GM19023 (cell line): ENCODE data around the gene FMN2.

Source experiments
- ATAC-seq: cut with Tn5 transposase; IDR thresholded peaks from one replicate; pipeline ENCODE4 v1.9.1; 2021; ENCODE audit warnings: mild to moderate bottlenecking, moderate library complexity; ENCODE audit not compliant: unreplicated experiment

Gene FMN2

DNA sequence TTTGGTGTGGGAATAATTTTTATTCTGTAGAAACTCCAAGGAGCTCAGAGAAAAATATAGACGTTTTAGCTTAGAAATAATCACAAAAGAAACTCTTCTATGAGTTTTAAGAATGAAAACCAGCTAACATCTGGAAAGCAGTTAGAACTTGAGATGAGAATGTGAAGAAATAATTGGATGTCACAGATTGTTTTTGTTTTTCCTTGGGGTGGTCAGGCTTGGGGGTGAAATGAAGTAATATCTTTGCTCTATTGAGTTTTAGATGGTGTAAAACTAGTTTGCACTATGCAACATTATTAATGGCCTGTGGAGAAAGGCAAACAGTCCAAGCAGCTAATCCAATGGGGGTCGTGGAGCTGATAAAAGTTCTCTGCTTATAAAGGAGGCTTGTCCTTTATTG is 101.2 kb downstream of the FMN2 start:
- no peak for ATAC-seq

- ATAC-seq: no peak
Observed at GRCh38 chr1:240193679-240194078, 102.0 kb downstream of the FMN2 start.

DNA sequence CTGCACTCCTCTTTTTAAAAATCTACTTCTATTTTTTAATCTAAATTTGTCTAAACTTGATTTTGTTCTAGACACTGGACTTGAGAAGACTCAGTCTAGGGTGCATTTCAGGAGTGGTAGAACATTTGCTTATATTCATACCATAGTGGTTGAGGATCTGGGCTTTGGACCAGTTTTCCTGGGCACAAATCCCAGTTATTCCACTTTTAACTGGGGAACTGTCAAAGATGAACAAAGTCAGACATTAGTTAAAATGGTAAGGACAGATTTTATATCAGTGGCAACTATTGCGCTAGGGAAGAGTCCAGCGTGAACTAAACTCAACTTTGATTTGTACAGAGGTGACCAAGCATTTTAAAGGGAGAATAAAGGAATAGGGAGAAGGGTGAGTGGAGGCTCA is 102.4 kb downstream of the FMN2 start:
- no peak for ATAC-seq

- no peak for ATAC-seq
Observed at GRCh38 chr1:240198376-240198775, 106.7 kb downstream of the FMN2 start.

DNA sequence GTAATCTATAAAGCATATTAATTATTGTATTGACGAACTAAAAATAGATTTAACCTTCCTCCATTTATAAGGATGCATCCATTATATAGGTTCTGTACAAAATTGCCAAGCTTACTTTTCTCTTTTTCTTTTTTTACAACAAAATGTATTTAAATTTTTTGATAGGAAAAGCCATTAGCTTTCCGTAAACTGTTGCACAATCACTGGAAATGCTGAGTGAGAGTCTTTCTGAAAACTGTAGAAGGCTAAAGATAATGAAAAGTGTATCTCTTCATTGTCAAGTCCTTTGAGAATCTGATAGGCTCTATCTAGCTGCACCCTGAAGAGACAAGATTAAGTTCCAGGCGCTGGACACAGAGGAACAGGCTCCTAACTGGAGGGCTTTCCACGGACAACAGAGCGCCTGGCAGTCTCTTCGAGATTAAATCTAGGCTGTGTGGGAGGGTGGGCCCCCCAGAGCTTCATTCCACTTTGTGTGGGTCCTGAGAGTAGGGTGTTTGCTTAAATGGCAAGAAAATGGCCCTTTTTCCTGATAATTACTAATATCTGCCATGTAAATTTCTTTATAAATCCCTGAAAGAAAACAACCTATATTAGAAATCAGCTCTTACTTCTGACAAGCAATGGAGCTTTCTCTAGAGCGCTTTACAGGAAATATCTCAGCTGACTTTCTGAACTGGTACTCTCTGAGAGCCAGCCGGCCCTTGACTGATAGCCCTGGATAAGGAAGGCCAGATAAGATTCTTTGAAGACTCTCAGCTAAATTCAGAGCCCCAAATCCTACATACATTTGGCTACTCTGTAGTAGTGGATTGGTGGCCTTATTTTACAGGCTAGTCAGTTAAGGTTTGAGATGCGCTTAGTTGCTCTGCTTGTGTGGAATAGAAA is 108.3 kb downstream of the FMN2 start:
- ATAC-seq: no peak

DNA sequence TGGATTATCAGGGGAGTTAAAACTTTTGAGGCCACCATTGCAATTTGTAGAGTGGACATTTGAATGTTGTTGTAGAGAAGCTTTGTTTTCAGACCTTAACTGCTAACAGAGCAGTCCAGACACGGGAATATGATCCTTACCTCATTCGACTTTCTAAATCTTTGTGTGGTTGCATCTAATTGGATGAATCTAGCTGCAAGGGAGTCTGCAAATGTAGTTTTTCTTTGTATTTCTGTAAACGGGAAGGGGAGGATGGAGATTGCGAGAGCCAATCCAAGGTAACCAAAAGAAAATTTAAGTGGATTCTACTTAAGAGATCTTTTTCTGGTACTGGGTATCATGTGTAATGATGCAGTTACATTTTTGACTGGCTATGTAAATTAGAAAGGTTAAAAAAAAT is 110.2 kb downstream of the FMN2 start:
- ATAC-seq: no peak

DNA sequence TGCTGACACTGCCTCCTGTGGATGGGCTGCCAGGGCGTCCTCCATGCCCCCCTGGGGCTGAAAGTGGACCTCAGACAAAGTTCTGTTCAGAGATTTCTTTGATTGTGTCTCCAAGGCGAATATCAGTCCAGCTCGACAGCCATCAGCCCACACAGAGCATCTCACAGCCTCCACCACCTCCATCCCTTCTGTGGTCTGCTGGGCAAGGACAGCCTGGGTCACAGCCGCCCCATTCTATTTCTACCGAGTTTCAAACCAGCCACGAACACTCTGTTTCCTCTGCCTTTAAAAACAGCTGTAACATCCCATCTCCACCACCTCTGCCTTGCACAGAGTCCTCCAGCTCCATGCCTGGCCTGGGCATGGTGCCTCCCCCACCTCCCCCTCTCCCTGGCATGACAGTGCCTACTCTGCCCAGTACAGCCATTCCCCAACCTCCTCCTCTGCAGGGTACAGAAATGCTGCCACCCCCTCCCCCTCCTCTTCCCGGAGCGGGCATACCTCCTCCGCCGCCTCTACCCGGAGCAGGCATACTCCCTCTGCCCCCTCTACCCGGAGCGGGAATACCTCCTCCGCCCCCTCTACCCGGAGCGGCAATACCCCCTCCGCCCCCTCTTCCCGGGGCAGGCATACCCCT is 115.5 kb downstream of the FMN2 start:
- ATAC-seq: no peak

GRCh38 chr1:240210026-240210425 is 118.3 kb downstream of the FMN2 start:
- ATAC-seq: no peak

DNA sequence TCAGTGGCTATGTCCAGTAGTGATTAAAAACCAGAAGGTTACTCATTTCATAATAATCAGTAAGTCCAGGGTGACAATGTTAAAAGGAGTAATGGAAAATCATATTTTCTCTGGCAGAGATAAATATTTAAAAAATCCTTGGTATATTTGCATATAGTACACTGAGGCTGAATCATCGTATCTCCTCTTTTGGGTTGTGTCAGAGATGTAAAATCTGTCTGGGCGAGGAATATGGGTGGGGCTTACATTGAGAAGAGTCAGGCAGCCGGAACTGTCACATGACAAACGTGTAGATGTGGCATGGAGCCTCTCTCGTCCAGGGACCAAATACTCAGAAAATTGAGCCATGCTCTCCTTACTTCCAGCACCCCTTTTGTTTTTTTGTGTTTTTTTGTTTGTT is 120.9 kb downstream of the FMN2 start:
- no peak for ATAC-seq

- ATAC-seq: no peak
Observed at GRCh38 chr1:240217403-240217802, 125.7 kb downstream of the FMN2 start.

- no peak for ATAC-seq
Observed at GRCh38 chr1:240219104-240219503, 127.4 kb downstream of the FMN2 start.

- ATAC-seq: no peak
Observed at GRCh38 chr1:240226102-240226501, 134.4 kb downstream of the FMN2 start.

- no peak for ATAC-seq
Observed at GRCh38 chr1:240230816-240231215, 139.1 kb downstream of the FMN2 start.

GRCh38 chr1:240232530-240232929 is 140.8 kb downstream of the FMN2 start:
- ATAC-seq: no peak

GRCh38 chr1:240234485-240235210 is 143.0 kb downstream of the FMN2 start:
- ATAC-seq: no peak

DNA sequence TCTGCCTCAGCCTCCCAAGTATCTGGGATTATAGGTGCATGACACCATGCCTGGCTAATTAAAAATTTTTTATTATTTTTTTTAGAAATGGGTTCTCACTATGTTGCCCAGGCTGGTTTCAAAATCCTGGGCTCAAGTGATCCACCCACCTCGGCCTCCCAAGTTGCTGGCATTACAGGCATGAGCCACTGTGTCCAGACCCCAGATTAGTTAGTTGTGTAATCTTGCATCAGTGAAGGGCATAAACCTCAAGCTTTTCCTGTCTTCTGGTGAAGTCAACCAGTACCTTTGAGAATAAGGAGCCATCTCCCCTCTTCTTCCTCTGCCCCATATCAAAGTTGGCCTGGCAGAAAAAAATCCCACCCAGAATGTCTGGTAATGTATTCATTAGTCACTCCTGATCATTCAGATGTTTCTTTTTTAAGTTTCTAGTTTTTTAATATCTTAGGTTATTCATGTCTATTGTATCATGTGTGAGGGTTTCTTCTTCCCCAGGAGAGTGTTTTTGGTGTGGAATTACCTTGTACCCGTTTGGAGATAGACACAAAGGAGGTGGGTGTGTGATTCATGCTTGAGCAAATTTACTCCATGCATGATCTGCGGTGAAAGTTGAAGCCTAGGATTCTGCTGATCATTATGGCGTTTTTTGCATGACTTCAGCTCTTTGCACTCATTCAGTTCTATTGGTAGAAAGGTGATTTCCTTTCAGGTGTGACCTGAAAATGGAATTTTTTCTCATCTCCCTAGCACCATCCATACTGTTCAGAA is 144.0 kb downstream of the FMN2 start:
- ATAC-seq: no peak

DNA sequence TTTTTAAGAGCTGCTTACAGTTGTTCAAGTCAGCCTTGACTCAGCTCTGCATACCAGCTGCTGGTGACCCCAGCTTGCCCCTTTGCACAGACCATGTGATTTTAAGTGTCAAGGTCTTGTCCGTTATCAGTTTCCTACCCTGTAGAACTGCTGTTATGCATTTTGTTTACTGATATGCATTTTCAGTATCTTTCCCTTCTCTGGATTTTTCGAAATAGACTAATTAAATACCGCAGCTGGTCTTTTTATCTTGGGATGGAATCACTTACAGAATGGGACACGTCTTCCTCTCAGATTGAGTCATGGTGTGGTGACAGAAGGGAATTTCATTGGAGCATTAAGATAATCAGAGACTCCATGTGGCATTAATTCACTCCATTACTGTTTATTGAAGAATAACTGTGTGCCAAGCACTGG is 145.6 kb downstream of the FMN2 start:
- no peak for ATAC-seq

GRCh38 chr1:240239309-240239708 is 147.6 kb downstream of the FMN2 start:
- ATAC-seq: no peak

DNA sequence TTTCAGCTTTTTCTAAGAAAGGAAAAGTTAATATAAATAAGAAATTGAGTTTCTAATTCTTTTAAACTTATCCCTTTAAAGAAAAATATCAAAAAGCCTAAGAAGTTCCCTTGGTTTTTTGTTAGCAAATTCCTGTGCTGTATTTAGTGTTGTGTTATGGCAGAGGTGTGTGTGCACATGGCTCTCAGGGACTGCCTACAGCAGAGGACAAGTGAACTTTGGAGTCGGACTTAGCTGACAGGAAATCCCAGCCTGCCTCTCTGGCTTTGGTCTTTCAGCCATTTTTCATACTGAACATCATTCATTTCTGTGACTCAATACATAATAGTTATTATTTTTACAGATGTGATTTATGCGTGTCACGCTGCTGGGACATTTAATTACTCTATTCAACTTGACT is 149.6 kb downstream of the FMN2 start:
- no peak for ATAC-seq

- no peak for ATAC-seq
Observed at GRCh38 chr1:240242601-240243144, 151.0 kb downstream of the FMN2 start.
